ENCODE measurements around the gene TLL1. TPM values are rescaled to one million over a fixed set of nuclear protein-coding genes. Genes with fewer than 3 reads are reported as not detected.

The TLL1 gene
- polyA plus RNA-seq, 4 donors = 2.0 to 2.4 (median 2.1) TPM

- no peak for DNase-seq (ENCODE audit: low read depth in 4 of 4, low spot score in 2 of 4)
These were observed 97.8 kb downstream of the TLL1 start for GRCh38 chr4:165970703-165971420.

GRCh38 chr4:165971446-165971845 lies 98.4 kb downstream of the TLL1 start:
- no peak for DNase-seq (ENCODE audit: low read depth in 4 of 4, low spot score in 2 of 4)

DNA sequence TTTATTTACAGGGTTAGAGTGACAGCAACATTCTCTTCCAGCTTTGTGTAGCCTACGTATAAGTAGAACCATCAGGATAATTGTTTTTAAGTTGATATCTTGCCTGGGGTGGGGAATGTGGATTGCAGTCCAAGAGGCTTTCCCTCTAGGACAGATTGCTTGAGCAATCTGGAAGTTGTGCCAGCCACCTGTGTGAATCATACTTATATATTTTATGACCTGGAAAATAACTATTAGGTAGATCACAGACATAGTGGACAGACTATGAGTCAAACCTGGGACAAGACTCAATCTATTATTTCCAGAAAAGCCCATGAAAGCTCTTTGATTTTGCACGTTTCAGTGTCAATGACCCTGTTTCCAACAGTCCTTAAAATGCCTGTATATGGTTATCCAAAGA lies 98.9 kb downstream of the TLL1 start:
- no peak for DNase-seq (ENCODE audit: low read depth in 4 of 4, low spot score in 2 of 4)

DNA sequence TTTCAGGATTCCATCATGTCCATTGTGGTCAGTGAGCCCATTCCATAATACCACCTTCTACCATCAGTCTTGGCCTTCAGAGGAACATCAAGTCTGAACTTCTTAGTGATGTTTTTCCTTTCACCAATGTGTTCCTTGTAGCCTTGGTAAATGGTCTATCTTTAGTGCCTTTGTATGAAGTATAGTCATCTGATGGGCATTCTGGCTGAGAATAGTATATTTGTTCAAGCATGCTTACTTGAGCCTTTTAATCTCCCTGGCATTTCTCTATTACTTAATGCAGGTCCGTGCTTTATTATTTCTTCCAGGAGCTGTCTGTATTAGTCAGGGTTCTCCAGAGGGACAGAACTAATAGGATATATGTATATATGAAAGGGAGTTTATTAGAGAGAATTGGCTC lies 99.7 kb downstream of the TLL1 start:
- no peak for DNase-seq (ENCODE audit: low read depth in 4 of 4, low spot score in 2 of 4)

DNA sequence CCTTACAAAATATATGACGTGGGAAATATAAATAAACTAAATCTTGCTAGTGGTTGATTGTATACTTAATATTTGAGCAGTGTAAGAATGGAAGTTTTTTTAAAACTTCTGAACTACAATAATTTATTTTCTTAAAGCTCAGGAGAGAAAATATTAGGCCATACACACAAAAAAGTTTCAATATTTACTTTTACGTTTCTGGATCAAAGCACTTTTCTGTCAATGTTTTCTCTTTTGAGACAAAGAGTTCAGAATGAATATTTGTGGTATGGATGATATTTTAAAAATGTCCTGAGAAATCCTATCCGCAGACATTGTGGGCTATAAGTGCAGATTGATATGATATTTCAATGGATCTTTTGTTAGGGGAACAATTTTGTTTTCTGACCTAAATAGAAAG lies 109.9 kb downstream of the TLL1 start:
- DNase-seq (ENCODE audit: low read depth in 4 of 4, low spot score in 2 of 4) = no peak

DNA sequence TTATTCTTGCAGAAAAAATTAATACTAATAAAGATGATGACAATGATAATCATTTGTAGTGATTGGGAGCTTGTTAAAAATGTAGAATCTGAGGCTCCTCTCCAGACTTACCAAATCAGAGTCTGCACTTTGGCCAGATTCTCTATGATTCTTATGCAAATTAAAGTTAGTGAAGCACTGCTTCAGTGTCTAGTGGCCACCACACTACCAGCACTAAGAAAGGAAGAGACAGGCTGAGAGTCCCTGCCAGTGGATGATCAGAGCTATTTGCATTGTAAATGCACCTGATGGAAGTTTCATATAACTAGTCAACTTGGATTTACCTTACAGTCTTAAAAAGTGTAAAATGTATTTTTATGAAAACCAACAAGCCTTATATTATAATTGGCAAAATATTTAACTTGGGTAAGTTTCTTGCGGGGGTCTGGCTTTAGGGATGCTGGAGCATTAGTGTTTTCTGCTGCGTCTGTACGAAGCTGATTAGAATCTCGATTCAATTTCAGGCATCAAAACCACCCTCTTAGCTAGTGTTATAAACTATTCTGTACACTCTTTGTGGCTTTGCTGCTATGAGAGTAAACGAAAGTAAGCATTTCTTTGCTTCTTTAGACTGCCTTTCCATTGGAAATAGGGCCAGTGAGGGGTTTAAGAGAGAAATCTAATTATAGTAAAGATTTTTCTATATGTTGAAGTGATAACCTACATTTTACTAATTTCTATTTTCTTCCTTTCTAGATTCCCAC lies 114.1 kb downstream of the TLL1 start:
- no peak for DNase-seq (ENCODE audit: low read depth in 4 of 4, low spot score in 2 of 4)

- DNase-seq (ENCODE audit: low read depth in 4 of 4, low spot score in 2 of 4) = no peak
These were observed 118.5 kb downstream of the TLL1 start for GRCh38 chr4:165991325-165992180.

- DNase-seq (ENCODE audit: low read depth in 4 of 4, low spot score in 2 of 4) = no peak
These were observed 119.2 kb downstream of the TLL1 start for GRCh38 chr4:165992283-165992682.

DNA sequence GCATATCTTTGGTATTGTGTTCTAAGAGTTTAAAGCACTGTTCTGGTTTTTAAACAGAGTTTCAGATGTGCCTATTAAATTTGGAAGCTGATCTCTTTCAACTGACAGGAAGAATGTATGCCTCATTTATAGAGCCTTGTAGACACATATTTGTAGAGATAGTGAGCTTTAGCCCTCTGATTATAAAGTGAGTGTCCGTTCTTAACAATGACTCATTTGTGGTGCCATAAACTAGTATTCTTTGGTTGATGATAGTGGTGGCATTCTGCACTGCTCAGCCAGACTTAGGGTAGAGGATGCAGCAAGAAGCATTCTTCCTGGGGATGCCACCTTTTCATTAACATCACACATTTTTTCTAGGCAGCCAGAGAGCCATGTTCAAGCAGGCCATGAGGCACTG lies 121.7 kb downstream of the TLL1 start:
- DNase-seq (ENCODE audit: low read depth in 4 of 4, low spot score in 2 of 4) = no peak

- DNase-seq (ENCODE audit: low read depth in 4 of 4, low spot score in 2 of 4) = no peak
These were observed 130.8 kb downstream of the TLL1 start for GRCh38 chr4:166003811-166004210.

DNA sequence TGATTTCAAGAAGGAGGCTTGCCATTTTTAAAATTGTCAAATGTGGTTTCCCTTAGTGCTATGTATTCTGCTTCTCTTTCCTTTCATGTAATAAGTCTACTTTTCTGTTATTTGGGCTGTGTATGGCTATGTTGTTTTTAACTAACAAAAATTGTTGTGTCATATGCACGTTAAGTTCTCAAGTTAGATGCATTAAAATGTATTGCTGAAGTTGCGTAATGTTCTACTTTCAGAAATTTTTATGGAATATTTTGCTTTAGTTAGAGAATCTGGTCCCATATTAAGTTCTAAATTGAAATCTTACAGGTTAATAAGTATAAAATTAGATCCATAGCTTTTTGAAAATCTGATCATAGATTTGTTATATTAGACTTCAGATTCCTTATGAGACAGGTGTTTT lies 133.2 kb downstream of the TLL1 start:
- DNase-seq (ENCODE audit: low read depth in 4 of 4, low spot score in 2 of 4) = no peak

- DNase-seq (ENCODE audit: low read depth in 4 of 4, low spot score in 2 of 4) = no peak
These were observed 135.5 kb downstream of the TLL1 start for GRCh38 chr4:166008510-166008909.

DNA sequence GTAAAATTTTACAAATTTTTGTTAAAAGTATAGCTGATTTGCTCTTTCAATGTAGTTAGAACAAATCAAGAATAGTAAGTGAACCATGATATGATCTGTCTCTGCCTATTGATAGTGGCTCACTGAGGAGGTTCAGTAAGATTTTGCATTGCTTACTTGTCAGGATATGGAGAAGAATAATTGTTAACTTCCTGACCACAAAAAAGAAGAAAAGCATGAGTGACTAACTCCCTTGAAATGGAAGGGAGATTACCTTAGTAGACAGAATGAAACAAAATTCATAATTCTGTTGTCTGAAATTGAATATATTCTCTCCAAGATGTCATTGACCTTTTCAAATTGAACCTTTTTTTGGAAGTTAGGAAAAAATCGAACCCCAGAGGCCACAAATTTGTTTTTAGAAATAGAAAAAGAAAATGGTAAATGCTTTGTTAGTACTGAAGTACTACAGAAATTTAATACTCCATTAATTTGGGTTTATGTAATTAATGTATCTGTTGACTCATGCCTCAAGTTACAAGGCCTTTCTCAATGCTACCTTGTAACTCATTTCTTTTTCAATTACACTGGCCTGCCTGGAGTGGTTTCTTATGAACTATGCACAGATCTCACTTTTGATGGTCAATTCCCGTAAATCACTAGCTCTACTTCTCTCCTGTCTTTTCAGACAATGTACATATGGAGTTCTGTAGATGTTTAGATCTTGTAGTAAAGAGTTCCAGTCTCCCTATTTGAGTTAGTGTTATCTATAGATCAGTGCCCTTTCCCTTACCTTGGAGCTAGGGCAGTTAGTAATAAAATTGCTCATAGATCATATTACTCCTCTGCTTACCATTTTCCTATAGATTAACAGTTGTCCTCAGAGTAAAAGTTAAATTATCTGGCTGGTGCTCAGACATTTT lies 139.3 kb downstream of the TLL1 start:
- DNase-seq (ENCODE audit: low read depth in 4 of 4, low spot score in 2 of 4) = no peak

GRCh38 chr4:166014411-166014810 lies 141.4 kb downstream of the TLL1 start:
- no peak for DNase-seq (ENCODE audit: low read depth in 4 of 4, low spot score in 2 of 4)

- no peak for DNase-seq (ENCODE audit: low read depth in 4 of 4, low spot score in 2 of 4)
These were observed 144.8 kb downstream of the TLL1 start for GRCh38 chr4:166017804-166018203.

DNA sequence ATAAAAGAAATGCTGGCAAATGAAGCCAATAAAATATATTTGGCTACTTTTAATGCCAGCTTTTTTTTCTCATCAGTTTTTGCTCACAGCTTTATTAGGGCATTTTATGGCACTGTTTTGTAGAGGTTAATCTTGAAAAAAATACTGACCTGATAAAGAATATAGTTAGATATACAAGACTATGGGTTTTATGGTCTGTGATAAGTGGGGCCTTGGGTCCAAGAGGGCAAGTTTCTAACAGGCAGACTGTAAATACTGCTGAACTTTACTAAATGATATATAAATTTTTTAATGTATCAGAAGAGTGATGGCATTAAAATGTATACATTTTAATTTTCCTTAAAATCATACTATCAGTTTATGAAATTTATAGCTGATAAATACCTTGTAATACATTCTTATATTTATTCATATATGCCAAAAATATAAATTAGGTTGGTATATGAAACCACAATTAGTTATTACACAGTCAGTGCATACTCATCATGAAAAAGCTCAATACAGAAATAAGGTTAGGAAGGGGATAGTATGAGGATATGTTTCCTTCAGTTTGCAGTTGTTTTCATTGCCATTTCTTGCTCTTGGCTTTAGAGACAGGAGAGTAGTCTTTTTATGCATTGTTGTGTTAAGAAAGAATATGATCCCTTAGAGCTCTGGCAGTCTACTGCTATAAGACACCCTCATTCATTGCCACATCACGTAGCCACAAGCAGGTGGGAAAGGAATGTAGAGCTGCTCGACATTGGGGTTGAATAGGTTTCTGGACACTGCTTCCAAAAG lies 146.6 kb downstream of the TLL1 start:
- no peak for DNase-seq (ENCODE audit: low read depth in 4 of 4, low spot score in 2 of 4)

- no peak for DNase-seq (ENCODE audit: low read depth in 4 of 4, low spot score in 2 of 4)
These were observed 148.6 kb downstream of the TLL1 start for GRCh38 chr4:166021617-166022016.

GRCh38 chr4:166034965-166035364 lies 161.9 kb downstream of the TLL1 start:
- no peak for DNase-seq (ENCODE audit: low read depth in 4 of 4, low spot score in 2 of 4)

DNA sequence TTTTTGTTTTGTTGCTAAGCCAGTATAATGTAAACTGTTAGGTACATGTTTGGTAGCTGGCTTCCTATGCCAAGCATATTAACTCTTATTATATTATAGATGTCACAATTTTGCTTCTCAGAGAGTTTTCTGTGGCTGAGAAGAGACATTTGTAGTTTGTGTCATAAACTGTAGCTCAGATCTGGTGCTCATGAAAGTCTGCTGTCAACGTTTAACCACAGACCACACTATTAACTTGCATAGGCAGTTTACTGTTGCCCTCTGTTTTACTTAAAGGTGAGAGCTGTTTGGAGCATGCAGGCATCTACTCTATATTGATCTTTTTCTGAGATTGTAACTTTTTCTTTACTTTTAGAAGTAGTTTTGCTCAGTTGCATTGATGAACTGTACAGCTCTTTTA lies 166.8 kb downstream of the TLL1 start:
- no peak for DNase-seq (ENCODE audit: low read depth in 4 of 4, low spot score in 2 of 4)
